Endothelial cell of umbilical vein (primary cell): ENCODE measurements around the gene CYFIP2. TPM values are rescaled to one million over a fixed set of nuclear protein-coding genes. Genes with fewer than 3 reads are reported as not detected.

Experiments used
- BruUV-seq: library from RNA; stranded (reverse); fragments of 400-500 nt; replicated peaks from 2 replicates; lab custom pipeline; 2021; lab: Mats Ljungman, UMichigan
- CTCF ChIA-PET: fragments of 300-600, 350-600 bp; sonication (Branson Sonifier 250); formaldehyde crosslinking; loops from one replicate; lab custom pipeline; 2021; ENCODE audit warnings: antibody characterized with exemption, inconsistent platforms; lab: Charles Lee
- POLR2A ChIA-PET: fragments of 300-600, 350-600 bp; sonication (Branson Sonifier 250); formaldehyde crosslinking; loops from one replicate; lab custom pipeline; 2021; ENCODE audit warnings: antibody characterized with exemption, inconsistent platforms; lab: Charles Lee
- DNase-seq: peaks from one replicate; pipeline ENCODE4 v3.0.0-alpha.2; 2011; ENCODE audit warnings: low read depth, low spot score
- FAIRE-seq: peaks from 2 replicates; lab custom pipeline; 2011; peaks lifted over from hg19 to GRCh38; lab: Jason Lieb, UNC
- H2AFZ ChIP-seq: 2 replicates; pipeline ENCODE4 v1.6.0; 2012; ENCODE audit warnings: low read depth, low read length, control low read depth, inconsistent platforms
- H3K27ac ChIP-seq: 2 replicates; pipeline ENCODE4 v1.5.1; 2011; ENCODE audit warnings: low read depth, mild to moderate bottlenecking, control low read depth, low read length, moderate library complexity; ENCODE audit not compliant: insufficient read depth
- H3K27me3 ChIP-seq, 2 experiments: 2 replicates each; pipeline versions ENCODE4 v1.6.0 to v1.6.1; 2011; ENCODE audit warnings: low read length in 2 of 2, mixed read lengths in 1 of 2; ENCODE audit not compliant: control insufficient read depth in 2 of 2, insufficient read depth in 2 of 2
- H3K36me3 ChIP-seq, 2 experiments: 2 replicates in 1 of 2; 3 replicates in 1 of 2; pipeline ENCODE4 v1.5.1; 2011; ENCODE audit warnings: low read length in 2 of 2, mild to moderate bottlenecking in 1 of 2, moderate library complexity in 1 of 2; ENCODE audit not compliant: control insufficient read depth in 2 of 2, insufficient read depth in 2 of 2; ENCODE audit errors: extremely low read depth in 1 of 2
- H3K4me1 ChIP-seq: 3 replicates; pipeline ENCODE4 v1.5.1; 2011; ENCODE audit warnings: mild to moderate bottlenecking, low read length; ENCODE audit not compliant: control insufficient read depth, insufficient read depth; ENCODE audit errors: extremely low read depth
- H3K4me2 ChIP-seq: 2 replicates; pipeline ENCODE4 v1.6.1; 2011; ENCODE audit warnings: low read length, control low read depth, mixed read lengths; ENCODE audit not compliant: insufficient read depth
- H3K4me3 ChIP-seq, 3 experiments: fragments of 200-600 bp in 1 of 3; sonication (generic), shearing (Covaris generic) in 1 of 3; replicated peaks in 1 of 3; 2 replicates each; pipeline ENCODE4 v1.5.1; 2011 to 2016; ENCODE audit warnings: control low read depth in 3 of 3, low read length in 3 of 3, mild to moderate bottlenecking in 2 of 3, inconsistent platforms in 1 of 3, low read depth in 1 of 3, moderate library complexity in 1 of 3; ENCODE audit not compliant: insufficient read depth in 1 of 3
- H3K79me2 ChIP-seq: 2 replicates; pipeline ENCODE4 v1.6.0; 2012; ENCODE audit warnings: low read length, inconsistent platforms; ENCODE audit not compliant: control insufficient read depth, insufficient read depth
- H3K9ac ChIP-seq: replicated peaks from 2 replicates; pipeline ENCODE3; 2011; ENCODE audit warnings: low read length, control low read depth; ENCODE audit not compliant: insufficient read depth; ENCODE audit errors: extremely low read depth
- H3K9me1 ChIP-seq: replicated peaks from 3 replicates; pipeline ENCODE4 v1.6.0; 2011; ENCODE audit warnings: mild to moderate bottlenecking, low read length; ENCODE audit not compliant: control insufficient read depth, insufficient read depth; ENCODE audit errors: extremely low read depth
- H3K9me3 ChIP-seq: replicated peaks from 2 replicates; pipeline ENCODE4 v1.5.1; 2012; ENCODE audit warnings: low read length, inconsistent platforms; ENCODE audit not compliant: control insufficient read depth, insufficient read depth
- H4K20me1 ChIP-seq: replicated peaks from 2 replicates; pipeline ENCODE3; 2011; ENCODE audit warnings: mild to moderate bottlenecking, low read length; ENCODE audit not compliant: control insufficient read depth, insufficient read depth; ENCODE audit errors: extremely low read depth
- FOS ChIP-seq: IDR thresholded peaks from 2 replicates; pipeline ENCODE4 v1.6.1; 2011; ENCODE audit warnings: mild to moderate bottlenecking, low read length, moderate library complexity, borderline replicate concordance; ENCODE audit not compliant: insufficient read depth
- GATA2 ChIP-seq: IDR thresholded peaks from 2 replicates; pipeline ENCODE4 v1.7.0; 2011; ENCODE audit warnings: low read depth, mild to moderate bottlenecking, moderate library complexity, mixed read lengths, low read length; ENCODE audit not compliant: insufficient read length, insufficient read depth
- MAX ChIP-seq: IDR thresholded peaks from 2 replicates; pipeline ENCODE4 v1.6.1; 2011; ENCODE audit not compliant: insufficient read depth, insufficient read length
- dilution Hi-C: fragments of 300-500 bp; cut with MboI; formaldehyde crosslinking; loops from one replicate; pipeline ENCODE4 v1.15.0; 2019; ENCODE audit warnings: low sequenced_read_pairs; ENCODE audit not compliant: extremely low pct_ligation_motif_present
- intact Hi-C: fragments of 100-400 bp; cut with micrococcal nuclease; formaldehyde crosslinking; loops from one replicate; pipeline ENCODE4 v1.10.0; 2022
- polyA plus RNA-seq, 4 experiments: library from polyadenylated mRNA; depleted of rRNA in 3 of 4; stranded (reverse) in 3 of 4; unstranded in 1 of 4; fragments of >200 nt; gene quantifications; 2 replicates each; pipeline versions ENCODE4 v1.2.1 to v1.2.3, GENCODE V29; 2011 to 2012; ENCODE audit warnings: missing spikeins in 1 of 4
- total RNA-seq: library from RNA; stranded (reverse); gene quantifications from 2 replicates; pipeline ENCODE4 v1.2.3, GENCODE V29; 2021

Gene CYFIP2
- total and polyA plus RNA-seq, 2 donors (not counting 3 experiments of a cell fraction or from before 2014, with no cell fraction given): 9.2 to 22.4 TPM

DNA sequence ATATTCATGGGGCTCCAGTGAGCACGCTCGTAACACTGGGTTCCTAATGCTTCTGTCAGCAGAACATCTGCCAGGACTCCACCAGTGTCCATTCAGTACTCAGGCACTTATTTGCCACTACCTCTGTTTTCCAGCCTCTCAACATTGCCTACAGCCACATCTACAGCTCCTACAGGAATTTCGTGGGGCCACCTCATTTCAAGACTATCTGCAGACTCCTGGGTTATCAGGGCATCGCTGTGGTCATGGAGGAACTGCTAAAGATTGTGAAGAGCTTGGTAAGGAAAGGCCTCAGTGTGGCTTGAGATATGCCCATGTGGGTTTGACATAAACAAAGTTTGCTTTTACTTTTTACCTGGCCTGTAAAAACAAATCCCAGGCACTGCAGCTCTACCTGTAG is 92.9 kb downstream of the CYFIP2 start:
- Histone ChIP-seq H3K27ac (no peak overlapping the region), H3K36me3 (no peaks in the 10 kb centered on the region), H4K20me1 (no peaks in the 10 kb centered on the region), H3K9me3 (no peaks in the 10 kb centered on the region), H3K9me1 (no peaks in the 10 kb centered on the region), H2AFZ (no peak overlapping the region), H3K27me3 (no peaks in the 10 kb centered on the region), H3K4me3 (no peak overlapping the region), H3K4me1 (peaks cover 8% of the 10 kb centered on the region), H3K79me2 (no peaks in the 10 kb centered on the region), H3K4me2 (no peak overlapping the region), H3K9ac (no peak overlapping the region)
- POLR2A ChIA-PET: no interaction called here
- no peak for DNase-seq
- FAIRE-seq: no peak
- intact Hi-C loops (no loop called here), dilution Hi-C loops (no loop called here)
- TF ChIP-seq MAX (no peak), GATA2 (no peak)
- no TSS peak for BruUV-seq
- CTCF ChIA-PET: interaction anchor here (1.4 to 7.5 kb wide), 2 partner anchors 15 to 30 kb away, joined by 5 to 37 read pairs; a partner anchor contains a TSS

GRCh38 chr5:157359356-157360055 is 93.6 kb downstream of the CYFIP2 start:
- FAIRE-seq (no peak), DNase-seq (no peak)
- ChIA-PET CTCF (interaction anchor here (1.3 to 7.5 kb wide), 4 partner anchors 8 to 113 kb away, joined by 4 to 37 read pairs (median 7); a partner anchor contains a TSS), POLR2A (no interaction called here)
- Histone ChIP-seq H2AFZ (no peak overlapping the region), H3K27me3 (no peaks in the 10 kb centered on the region), H3K9me1 (no peaks in the 10 kb centered on the region), H3K9me3 (no peaks in the 10 kb centered on the region), H4K20me1 (no peaks in the 10 kb centered on the region), H3K36me3 (no peaks in the 10 kb centered on the region), H3K4me2 (no peak overlapping the region), H3K4me3 (no peak overlapping the region), H3K4me1 (peaks cover 8% of the 10 kb centered on the region), H3K9ac (no peak overlapping the region), H3K79me2 (no peaks in the 10 kb centered on the region), H3K27ac (no peak overlapping the region)
- TF ChIP-seq FOS: no peak
- BruUV-seq: no TSS peak
- dilution Hi-C loops (no loop called here), intact Hi-C loops (no loop called here)
